ENCODE results near the gene SUSD1. TPM values are rescaled to one million over a fixed set of nuclear protein-coding genes. Genes with fewer than 3 reads are reported as not detected.

The SUSD1 gene
- polyA plus RNA-seq, 1 donor from 2014 or later: 2.0 TPM

DNA sequence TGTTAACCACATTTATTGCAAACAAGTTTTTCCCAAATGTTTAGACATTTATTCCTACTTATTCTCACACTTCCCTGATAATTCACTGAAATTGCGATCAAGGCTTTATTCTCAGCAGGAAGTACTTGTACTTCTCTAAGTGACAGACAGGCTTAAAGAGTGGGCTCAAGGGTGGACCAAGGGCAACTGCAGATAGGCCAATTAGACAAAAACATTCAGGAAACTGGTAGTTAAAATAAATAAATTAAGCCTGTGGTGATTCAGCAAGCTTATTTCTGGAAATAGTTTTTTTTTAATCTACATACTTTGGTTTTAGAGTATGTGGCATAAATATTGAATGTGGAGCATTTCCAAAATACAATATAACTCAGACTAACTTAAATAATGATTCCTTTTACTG lies 142.4 kb downstream of the SUSD1 start:
- no peak overlapping the region for H2AFZ ChIP-seq (ENCODE audit: low read depth, low read length)
- TF ChIP-seq REST (IDR thresholded peaks at IDR 0.05; ENCODE audit: borderline replicate concordance) (no peak), POLR2AphosphoS5 (IDR thresholded peaks at IDR 0.05) (no peak), TAF1 (IDR thresholded peaks at IDR 0.05; ENCODE audit: low read depth) (no peak), EZH2 (IDR thresholded peaks at IDR 0.05; ENCODE audit: borderline replicate concordance, insufficient read depth, low read length, poor library complexity, severe bottlenecking) (no peak), SMC3 (conservative IDR thresholded peaks at IDR 0.05; ENCODE audit: poor library complexity) (no peak), RAD21 (conservative IDR thresholded peaks at IDR 0.05) (no peak)
- TF ChIP-seq, protein P1, sequence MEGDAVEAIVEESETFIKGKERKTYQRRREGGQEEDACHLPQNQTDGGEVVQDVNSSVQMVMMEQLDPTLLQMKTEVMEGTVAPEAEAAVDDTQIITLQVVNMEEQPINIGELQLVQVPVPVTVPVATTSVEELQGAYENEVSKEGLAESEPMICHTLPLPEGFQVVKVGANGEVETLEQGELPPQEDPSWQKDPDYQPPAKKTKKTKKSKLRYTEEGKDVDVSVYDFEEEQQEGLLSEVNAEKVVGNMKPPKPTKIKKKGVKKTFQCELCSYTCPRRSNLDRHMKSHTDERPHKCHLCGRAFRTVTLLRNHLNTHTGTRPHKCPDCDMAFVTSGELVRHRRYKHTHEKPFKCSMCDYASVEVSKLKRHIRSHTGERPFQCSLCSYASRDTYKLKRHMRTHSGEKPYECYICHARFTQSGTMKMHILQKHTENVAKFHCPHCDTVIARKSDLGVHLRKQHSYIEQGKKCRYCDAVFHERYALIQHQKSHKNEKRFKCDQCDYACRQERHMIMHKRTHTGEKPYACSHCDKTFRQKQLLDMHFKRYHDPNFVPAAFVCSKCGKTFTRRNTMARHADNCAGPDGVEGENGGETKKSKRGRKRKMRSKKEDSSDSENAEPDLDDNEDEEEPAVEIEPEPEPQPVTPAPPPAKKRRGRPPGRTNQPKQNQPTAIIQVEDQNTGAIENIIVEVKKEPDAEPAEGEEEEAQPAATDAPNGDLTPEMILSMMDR (IDR thresholded peaks at IDR 0.05; ENCODE audit: poor library complexity, severe bottlenecking): no peak
- H3K27me3 ChIP-seq (ENCODE audit: insufficient read depth, low read depth, low read length): no peaks in the 10 kb centered on the region
- H4K20me1 ChIP-seq (ENCODE audit: insufficient read depth): no peaks in the 10 kb centered on the region
- no peaks in the 10 kb centered on the region for H3F3A ChIP-seq (ENCODE audit: insufficient read depth, low read length, poor library complexity, severe bottlenecking)
- H3K9me3 ChIP-seq (ENCODE audit: low read length): no peaks in the 10 kb centered on the region
- no peak overlapping the region for H3K9ac ChIP-seq (ENCODE audit: low read length)
- H3K4me3 ChIP-seq (ENCODE audit: low read length): no peak overlapping the region
- H3K9me2 ChIP-seq (ENCODE audit: insufficient read depth, low read length): no peaks in the 10 kb centered on the region
- no peaks in the 10 kb centered on the region for H3K36me3 ChIP-seq (ENCODE audit: insufficient read depth, low read length)
- no peak overlapping the region for H3K4me2 ChIP-seq (ENCODE audit: low read length)
- H3K27ac ChIP-seq (ENCODE audit: low read length): no peak overlapping the region
- no peaks in the 10 kb centered on the region for H3K79me2 ChIP-seq (replicated peaks; ENCODE audit: insufficient read depth, low read length)

DNA sequence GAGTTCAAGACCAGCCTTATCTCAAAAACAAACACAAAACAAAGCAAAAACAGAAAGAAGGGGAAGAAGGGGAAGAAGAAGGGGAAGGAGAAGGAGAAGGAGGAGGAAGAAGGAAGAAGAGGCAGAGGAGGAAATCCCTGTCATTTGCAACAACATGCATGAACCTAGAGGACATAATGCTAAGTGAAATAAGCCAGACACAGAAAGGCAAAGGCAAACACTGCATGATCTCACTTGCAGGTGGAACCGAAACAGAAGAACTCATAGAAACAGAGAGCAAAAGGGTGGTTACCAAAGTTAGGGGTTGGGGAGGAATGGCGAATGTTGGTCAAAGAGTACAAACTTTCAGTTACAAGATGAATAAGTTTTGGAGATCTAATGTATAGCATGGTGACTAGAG lies 143.1 kb downstream of the SUSD1 start:
- no peaks in the 10 kb centered on the region for H3K9me3 ChIP-seq (ENCODE audit: low read length)
- H3K79me2 ChIP-seq (replicated peaks; ENCODE audit: insufficient read depth, low read length): no peaks in the 10 kb centered on the region
- no peak overlapping the region for H3K9ac ChIP-seq (ENCODE audit: low read length)
- no peaks in the 10 kb centered on the region for H4K20me1 ChIP-seq (ENCODE audit: insufficient read depth)
- H2AFZ ChIP-seq (ENCODE audit: low read depth, low read length): no peak overlapping the region
- H3K9me2 ChIP-seq (ENCODE audit: insufficient read depth, low read length): no peaks in the 10 kb centered on the region
- no peaks in the 10 kb centered on the region for H3K36me3 ChIP-seq (ENCODE audit: insufficient read depth, low read length)
- no peak overlapping the region for H3K4me3 ChIP-seq (ENCODE audit: low read length)
- TF ChIP-seq, protein P1 (IDR thresholded peaks at IDR 0.05; ENCODE audit: poor library complexity, severe bottlenecking): no peak
- TF ChIP-seq MXI1 (conservative IDR thresholded peaks at IDR 0.05; ENCODE audit: poor library complexity, severe bottlenecking) (no peak), EP300 (conservative IDR thresholded peaks at IDR 0.05; ENCODE audit: poor library complexity, severe bottlenecking) (no peak), RAD21 (conservative IDR thresholded peaks at IDR 0.05) (no peak), POLR2AphosphoS5 (IDR thresholded peaks at IDR 0.05) (no peak), REST (IDR thresholded peaks at IDR 0.05; ENCODE audit: borderline replicate concordance) (no peak), TAF1 (IDR thresholded peaks at IDR 0.05; ENCODE audit: low read depth) (no peak), SMC3 (conservative IDR thresholded peaks at IDR 0.05; ENCODE audit: poor library complexity) (no peak), EZH2 (IDR thresholded peaks at IDR 0.05; ENCODE audit: borderline replicate concordance, insufficient read depth, low read length, poor library complexity, severe bottlenecking) (no peak)
- no peak overlapping the region for H3K4me2 ChIP-seq (ENCODE audit: low read length)
- no peaks in the 10 kb centered on the region for H3F3A ChIP-seq (ENCODE audit: insufficient read depth, low read length, poor library complexity, severe bottlenecking)
- no peaks in the 10 kb centered on the region for H3K27me3 ChIP-seq (ENCODE audit: insufficient read depth, low read depth, low read length)
- no peak overlapping the region for H3K27ac ChIP-seq (ENCODE audit: low read length)

Data from neural cell (in vitro differentiated cells).